Right hindlimb (tissue), 1 donor: ENCODE data around the gene DTNA.
"Not testable (repeated sequence)": the region's sequence is repeated elsewhere in the genome, so short reads cannot be mapped to it uniquely, and the experiment has no call there.

Experiments
- DNase-seq: peaks from one replicate; pipeline ENCODE4 v3.0.0-alpha.2; 2018

DTNA gene

GRCh38 chr18:34911081-34911480 is 201.0 kb downstream of the DTNA start:
- DNase-seq = no peak

- peak; percentile 52 for DNase-seq
Measured at GRCh38 chr18:34911661-34912384, 201.7 kb downstream of the DTNA start.

- DNase-seq = no peak
Measured at GRCh38 chr18:34913837-34914661, 204.0 kb downstream of the DTNA start.

GRCh38 chr18:34915046-34915445 is 204.9 kb downstream of the DTNA start:
- DNase-seq = no peak

GRCh38 chr18:34916539-34916938 is 206.4 kb downstream of the DTNA start:
- not testable (repeated sequence) for DNase-seq

GRCh38 chr18:34918856-34919255 is 208.8 kb downstream of the DTNA start:
- no peak for DNase-seq

- DNase-seq = no peak
Measured at GRCh38 chr18:34921226-34921625, 211.1 kb downstream of the DTNA start.

GRCh38 chr18:34921811-34922385 is 211.8 kb downstream of the DTNA start:
- no peak for DNase-seq

GRCh38 chr18:34922594-34922993 is 212.5 kb downstream of the DTNA start:
- not testable (repeated sequence) for DNase-seq

- no peak for DNase-seq
Measured at GRCh38 chr18:34923911-34924310, 213.8 kb downstream of the DTNA start.

- no peak for DNase-seq
Measured at GRCh38 chr18:34926683-34927082, 216.6 kb downstream of the DTNA start.

- DNase-seq = no peak
Measured at GRCh38 chr18:34928088-34928753, 218.1 kb downstream of the DTNA start.

- DNase-seq = no peak
Measured at GRCh38 chr18:34928754-34929335, 218.7 kb downstream of the DTNA start.

GRCh38 chr18:34929336-34929780 is 219.3 kb downstream of the DTNA start:
- no peak for DNase-seq

GRCh38 chr18:34932363-34932762 is 222.3 kb downstream of the DTNA start:
- no peak for DNase-seq

- no peak for DNase-seq
Measured at GRCh38 chr18:34932792-34933466, 222.8 kb downstream of the DTNA start.

GRCh38 chr18:34933909-34934661 is 224.0 kb downstream of the DTNA start:
- DNase-seq = no peak

GRCh38 chr18:34936772-34937171 is 226.7 kb downstream of the DTNA start:
- no peak for DNase-seq

- DNase-seq = no peak
Measured at GRCh38 chr18:34938090-34938489, 228.0 kb downstream of the DTNA start.
